ENCODE measurements around the gene KRTAP26-1.

- no peak for TF ChIP-seq CTCF (IDR thresholded peaks at IDR 0.05)
- no peak for TF ChIP-seq POLR2A (IDR thresholded peaks at IDR 0.05)
These were observed 30.9 kb downstream of the KRTAP26-1 start, which contains the start of gene KRTAP25-1 for GRCh38 chr21:30289215-30289614.

Data from Peyer's patch (tissue), 4 donors.